KOPT-K1 (cell line): ENCODE measurements around the gene CHCHD10.
A peak's percentile ranks its signal among the peaks of the same experiment; 100 is the strongest.
"Not testable (repeated sequence)": the region's sequence is repeated elsewhere in the genome, so short reads cannot be mapped to it uniquely, and the experiment has no call there.

Source experiments
- H3K27ac ChIP-seq: fragments of 200-600 bp; sonication (generic); 2 replicates; pipeline ENCODE4 v1.5.1; 2016; ENCODE audit warnings: antibody characterized with exemption, mild to moderate bottlenecking, low read depth, low read length; ENCODE audit not compliant: poor library complexity, severe bottlenecking
- H3K36me3 ChIP-seq: fragments of 200-600 bp; sonication (generic); 2 replicates; pipeline ENCODE4 v1.5.1; 2017; ENCODE audit warnings: antibody characterized with exemption, mild to moderate bottlenecking, low read length, moderate library complexity; ENCODE audit not compliant: insufficient read depth
- H3K9me3 ChIP-seq: fragments of 200-600 bp; sonication (generic); 2 replicates; pipeline ENCODE4 v1.5.1; 2017; ENCODE audit warnings: antibody characterized with exemption, low read length, mild to moderate bottlenecking; ENCODE audit not compliant: insufficient read depth, poor library complexity, severe bottlenecking

The CHCHD10 gene

GRCh38 chr22:23750714-23751440 is 16.9 kb downstream of the CHCHD10 start, which contains the start of gene ZNF70:
TSS of gene ZNF70 (minus strand) at chr22:23751112. CDS start at chr22:23745140, 5,972 bp downstream.
- Histone ChIP-seq H3K9me3 (no peaks in the 10 kb centered on the region), H3K27ac (peak within 1 kb of the TSS; percentile 70)

DNA sequence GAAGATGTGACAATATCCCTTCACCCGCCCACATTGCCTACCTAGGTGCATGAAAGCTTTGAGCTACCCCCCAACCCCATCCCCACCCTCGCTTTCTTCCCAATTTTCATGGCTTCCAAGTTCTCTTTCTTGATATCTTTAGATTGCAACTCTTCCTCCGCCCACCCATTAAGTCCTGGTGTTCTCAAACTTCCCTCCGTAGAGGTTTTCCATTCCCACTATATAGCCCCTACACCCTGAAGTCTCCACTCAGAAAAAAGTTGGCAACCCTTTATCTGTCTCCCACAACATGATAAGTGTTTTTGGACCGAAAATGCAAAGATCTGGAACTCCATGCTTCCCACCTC is 17.4 kb downstream of the CHCHD10 start:
- Histone ChIP-seq H3K27ac (peak overlapping the region; percentile 70), H3K36me3 (peaks cover 1% of the 10 kb centered on the region; the same call in 1 of the 2 replicates), H3K9me3 (no peaks in the 10 kb centered on the region)

More at GRCh38 chr22:23750714-23751440, 16.9 kb downstream of the CHCHD10 start, which contains the start of gene ZNF70:
- H3K36me3 ChIP-seq = no peaks in the 10 kb centered on the region

DNA sequence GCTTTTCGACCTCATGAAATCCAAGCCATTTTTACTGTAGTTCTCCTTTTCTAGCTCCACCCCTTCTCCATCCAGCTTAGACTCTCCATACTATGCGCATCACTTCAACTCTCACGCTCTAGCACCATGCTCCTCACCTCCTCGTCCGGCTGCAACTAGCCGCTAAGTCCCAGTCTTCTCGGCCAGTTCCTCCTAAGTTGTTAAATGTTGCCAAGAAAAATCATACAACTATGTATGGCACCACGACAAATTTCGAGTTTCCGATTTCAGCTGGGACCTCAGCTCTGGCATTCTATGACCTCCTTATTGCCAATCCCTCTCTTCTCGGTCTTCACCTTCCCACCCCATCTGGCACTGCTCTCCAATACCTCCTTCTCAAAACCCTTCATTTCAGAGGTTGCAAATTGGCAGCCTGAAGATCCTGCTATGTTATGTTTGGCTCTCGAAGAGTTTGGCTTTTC is 17.9 kb downstream of the CHCHD10 start:
- Histone ChIP-seq H3K9me3 (no peaks in the 10 kb centered on the region), H3K36me3 (peaks cover 6% of the 10 kb centered on the region), H3K27ac (no peak overlapping the region)

GRCh38 chr22:23745791-23746190 is 22.0 kb downstream of the CHCHD10 start:
- H3K27ac ChIP-seq = no peak overlapping the region
- H3K36me3 ChIP-seq = peaks cover 34% of the 10 kb centered on the region
- H3K9me3 ChIP-seq = no peaks in the 10 kb centered on the region

- H3K36me3 ChIP-seq = peaks cover 34% of the 10 kb centered on the region
- H3K9me3 ChIP-seq = no peaks in the 10 kb centered on the region
- H3K27ac ChIP-seq = no peak overlapping the region
Measured at GRCh38 chr22:23744485-23744884, 23.3 kb downstream of the CHCHD10 start.

- Histone ChIP-seq H3K27ac (no peak overlapping the region), H3K9me3 (no peaks in the 10 kb centered on the region), H3K36me3 (peaks cover 34% of the 10 kb centered on the region)
Measured at GRCh38 chr22:23744001-23744400, 23.8 kb downstream of the CHCHD10 start.

- H3K9me3 ChIP-seq = no peaks in the 10 kb centered on the region
- H3K27ac ChIP-seq = no peak overlapping the region
- peaks cover 34% of the 10 kb centered on the region for H3K36me3 ChIP-seq
Measured at GRCh38 chr22:23743303-23743705, 24.5 kb downstream of the CHCHD10 start.

DNA sequence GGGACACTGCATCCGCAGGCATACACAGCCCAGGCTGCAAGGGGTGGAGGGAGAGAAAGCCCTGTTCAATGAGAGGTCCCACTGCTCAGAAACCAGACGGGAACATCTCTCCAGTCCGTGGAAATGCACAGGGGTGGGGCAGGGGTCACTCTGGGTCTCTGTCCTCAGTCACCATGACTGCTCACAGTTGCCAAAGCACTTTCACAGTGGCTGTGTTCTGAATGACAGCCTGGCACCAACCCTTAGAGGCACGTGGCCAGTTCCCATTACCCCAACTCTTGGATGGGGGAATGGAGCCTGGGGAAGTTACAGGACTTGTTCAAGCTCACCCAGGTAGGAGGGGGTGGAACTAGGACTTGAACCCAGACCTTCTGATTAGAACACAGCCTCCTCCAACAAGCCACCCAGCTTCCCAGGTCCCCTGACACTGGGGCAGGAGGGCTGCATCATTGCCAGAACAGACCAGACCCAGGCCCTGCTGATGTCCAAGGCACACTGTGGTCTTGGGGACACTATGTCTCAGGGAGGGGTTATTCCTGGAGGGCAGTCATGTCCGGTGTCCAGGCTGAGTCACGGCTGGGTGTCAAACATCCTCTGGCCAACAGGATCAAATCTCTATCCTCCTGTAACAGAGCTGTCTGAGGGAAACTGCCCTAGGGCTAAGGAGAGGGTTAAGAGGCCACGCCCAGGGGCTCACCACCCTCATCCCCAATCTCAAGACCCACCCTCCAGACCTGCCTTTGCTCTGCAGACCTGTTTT is 25.1 kb downstream of the CHCHD10 start:
- Histone ChIP-seq H3K27ac (no peak overlapping the region), H3K36me3 (peaks cover 34% of the 10 kb centered on the region), H3K9me3 (no peaks in the 10 kb centered on the region)

DNA sequence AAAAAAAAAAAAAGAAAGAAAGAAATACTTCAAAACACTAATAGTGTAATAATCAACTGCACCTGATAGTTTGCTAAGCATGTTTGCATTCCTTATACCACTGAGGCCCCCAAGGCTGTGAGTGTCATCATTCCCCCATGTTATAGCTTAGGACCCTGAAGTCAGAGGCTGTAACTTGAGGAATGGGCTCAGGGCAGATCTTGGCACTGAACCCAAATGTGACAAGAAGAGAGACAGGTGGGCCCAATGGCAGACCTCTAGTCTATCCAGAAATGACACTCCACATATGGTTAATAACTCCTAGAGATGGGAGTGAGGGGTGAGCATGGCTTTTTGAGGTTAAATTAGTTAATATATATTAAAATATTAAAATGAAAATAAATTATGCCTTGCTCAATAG is 30.1 kb downstream of the CHCHD10 start:
- Histone ChIP-seq H3K9me3 (no peaks in the 10 kb centered on the region), H3K36me3 (peaks cover 7% of the 10 kb centered on the region; the same call in 1 of the 2 replicates), H3K27ac (no peak overlapping the region)

GRCh38 chr22:23728108-23728507 is 39.7 kb downstream of the CHCHD10 start:
- not testable (repeated sequence) for H3K36me3 ChIP-seq, H3K27ac ChIP-seq, H3K9me3 ChIP-seq

GRCh38 chr22:23722724-23723123 is 45.0 kb downstream of the CHCHD10 start:
- H3K27ac ChIP-seq = no peak overlapping the region
- H3K36me3 ChIP-seq = no peaks in the 10 kb centered on the region
- no peaks in the 10 kb centered on the region for H3K9me3 ChIP-seq

- no peak overlapping the region for H3K27ac ChIP-seq
- H3K9me3 ChIP-seq = no peaks in the 10 kb centered on the region
- H3K36me3 ChIP-seq = no peaks in the 10 kb centered on the region
Measured at GRCh38 chr22:23722160-23722559, 45.6 kb downstream of the CHCHD10 start.

DNA sequence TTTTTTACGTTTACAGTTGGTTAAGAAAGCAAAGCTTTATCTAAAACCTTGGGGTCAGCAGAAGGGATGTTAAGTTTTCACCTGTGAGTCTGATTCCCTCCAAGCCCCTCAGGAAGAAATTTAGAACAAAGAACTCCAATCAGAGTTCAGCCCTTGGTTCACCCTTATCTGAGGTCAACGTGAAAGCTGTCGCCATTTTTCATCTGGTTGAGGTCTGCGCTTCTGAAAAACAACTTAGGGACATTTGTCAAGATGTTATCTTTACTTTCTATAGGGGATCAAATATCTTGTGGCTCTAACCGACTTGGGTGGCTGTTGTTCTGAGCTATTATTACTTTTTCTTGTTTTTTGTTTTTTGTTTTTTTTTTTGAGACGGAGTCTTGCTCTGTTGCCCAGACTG is 46.9 kb downstream of the CHCHD10 start:
- no peak overlapping the region for H3K27ac ChIP-seq
- H3K9me3 ChIP-seq = no peaks in the 10 kb centered on the region
- H3K36me3 ChIP-seq = no peaks in the 10 kb centered on the region

DNA sequence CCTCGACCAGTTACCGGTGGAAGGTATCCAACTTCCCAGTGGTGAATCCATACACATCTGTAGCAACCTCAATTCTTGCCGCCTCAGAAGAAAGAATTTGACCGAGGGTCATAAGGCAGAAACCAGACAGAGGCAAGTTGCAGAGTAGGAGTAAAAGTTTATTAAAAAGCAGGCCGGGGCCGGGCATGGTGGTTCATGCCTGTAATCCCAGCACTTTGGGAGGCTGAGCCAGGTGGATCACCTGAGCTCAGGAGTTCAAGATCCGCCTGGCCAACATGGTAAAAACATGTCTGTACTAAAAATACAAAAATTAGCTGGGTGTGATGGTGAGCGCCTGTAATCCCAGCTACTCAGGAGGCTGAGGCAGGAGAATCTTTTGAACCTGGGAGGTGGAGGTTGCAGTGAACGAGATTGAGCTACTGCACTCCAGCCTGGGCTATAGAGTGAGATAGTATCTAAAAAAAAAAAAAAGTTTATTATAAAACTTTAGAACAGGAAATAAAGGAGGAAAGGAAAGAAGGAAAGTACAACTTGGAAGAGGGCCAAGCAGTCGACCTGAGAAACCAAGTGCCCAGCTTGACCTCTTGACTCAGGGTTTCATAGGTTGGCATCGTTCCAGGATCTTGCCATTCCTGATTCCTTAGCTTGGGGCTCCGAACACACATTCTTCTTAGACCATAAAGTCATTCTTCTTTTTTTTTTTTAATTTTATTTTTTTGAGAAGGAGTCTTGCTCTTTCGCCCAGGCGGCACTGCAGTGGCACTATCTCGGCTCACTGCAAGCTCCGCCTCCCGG is 49.2 kb downstream of the CHCHD10 start:
- peaks cover 18% of the 10 kb centered on the region for H3K36me3 ChIP-seq
- no peak overlapping the region for H3K27ac ChIP-seq
- H3K9me3 ChIP-seq = no peaks in the 10 kb centered on the region
